CD14-positive monocyte (primary cell): Measurements from ENCODE around the gene FERD3L. TPM values are rescaled to one million over a fixed set of nuclear protein-coding genes. Genes with fewer than 3 reads are reported as not detected.

Source experiments
- DNase-seq, 3 donors: peaks; one replicate each; pipeline ENCODE4 v3.0.0-alpha.2; 2011 to 2022
- H2AFZ ChIP-seq: 2 replicates; pipeline ENCODE4 v1.6.0; 2012; ENCODE audit warnings: mild to moderate bottlenecking, low read depth, low read length, inconsistent platforms; ENCODE audit not compliant: insufficient read depth, poor library complexity, severe bottlenecking
- H3K27ac ChIP-seq, 2 donors: 1 replicate in 1 of 2; 2 replicates in 1 of 2; pipeline ENCODE4 v1.5.1; 2012 to 2013; ENCODE audit warnings: low read length in 2 of 2, control low read depth in 1 of 2, inconsistent platforms in 1 of 2, low read depth in 1 of 2, mild to moderate bottlenecking in 1 of 2
- H3K27me3 ChIP-seq, 2 donors: one replicate each; pipeline versions ENCODE4 v1.6.0 to v1.6.1; 2011 to 2013; ENCODE audit warnings: low read length in 2 of 2; ENCODE audit not compliant: control insufficient read depth in 2 of 2, insufficient read depth in 2 of 2
- H3K36me3 ChIP-seq, 2 donors: replicated peaks in 1 of 2; 1 replicate in 1 of 2; 2 replicates in 1 of 2; pipeline versions ENCODE4 v1.5.1 to v1.6.1; 2012 to 2013; ENCODE audit warnings: low read length in 2 of 2, control low read depth in 1 of 2, inconsistent platforms in 1 of 2, mild to moderate bottlenecking in 1 of 2; ENCODE audit not compliant: insufficient read depth in 2 of 2, control insufficient read depth in 1 of 2
- H3K4me1 ChIP-seq, 2 donors: 1 replicate in 1 of 2; 2 replicates in 1 of 2; pipeline versions ENCODE4 v1.5.1 to v1.6.1; 2012 to 2013; ENCODE audit warnings: low read length in 2 of 2, control low read depth in 1 of 2, inconsistent platforms in 1 of 2, mild to moderate bottlenecking in 1 of 2, moderate library complexity in 1 of 2; ENCODE audit not compliant: insufficient read depth in 2 of 2, control insufficient read depth in 1 of 2
- H3K4me2 ChIP-seq: replicated peaks from 2 replicates; pipeline ENCODE3; 2012; ENCODE audit warnings: low read length, moderate library complexity, mild to moderate bottlenecking; ENCODE audit not compliant: poor library complexity, severe bottlenecking; ENCODE audit errors: extremely low read depth
- H3K4me3 ChIP-seq, 3 experiments: fragments of 200-600 bp in 1 of 3; sonication (generic) in 1 of 3; replicated peaks in 1 of 3; 1 replicate in 2 of 3; 2 replicates in 1 of 3; pipeline ENCODE4 v1.5.1; 2011 to 2013; ENCODE audit warnings: low read length in 3 of 3, mild to moderate bottlenecking in 3 of 3, control low read depth in 2 of 3, low read depth in 2 of 3, inconsistent platforms in 1 of 3, moderate library complexity in 1 of 3
- H3K79me2 ChIP-seq: 2 replicates; pipeline ENCODE4 v1.6.0; 2012; ENCODE audit warnings: mild to moderate bottlenecking, control low read depth, inconsistent platforms, low read length, moderate library complexity; ENCODE audit not compliant: insufficient read depth
- H3K9ac ChIP-seq: 2 replicates; pipeline ENCODE4 v1.6.0; 2017; ENCODE audit warnings: low read length, mild to moderate bottlenecking; ENCODE audit not compliant: insufficient read depth, poor library complexity, severe bottlenecking
- H3K9me3 ChIP-seq, 2 donors: replicated peaks in 1 of 2; 1 replicate in 1 of 2; 2 replicates in 1 of 2; pipeline versions ENCODE4 v1.5.1 to v1.6.1; 2012 to 2013; ENCODE audit warnings: low read length in 2 of 2, control low read depth in 1 of 2; ENCODE audit not compliant: control insufficient read depth in 1 of 2, insufficient read depth in 1 of 2
- H4K20me1 ChIP-seq: 2 replicates; pipeline ENCODE4 v1.6.0; 2012; ENCODE audit warnings: mild to moderate bottlenecking, low read length, control low read depth, moderate library complexity; ENCODE audit not compliant: insufficient read depth
- H3K27ac Mint-ChIP-seq, 7 donors: one replicate each; pipeline ENCODE4 v1.8.0; 2020; ENCODE audit warnings: mild to moderate bottlenecking in 7 of 7, mixed read lengths in 7 of 7, moderate library complexity in 6 of 7, inconsistent platforms in 2 of 7
- H3K27me3 Mint-ChIP-seq, 3 donors: one replicate each; pipeline ENCODE4 v1.8.0; 2021 to 2022; ENCODE audit warnings: low read depth in 3 of 3, mild to moderate bottlenecking in 3 of 3, mixed read lengths in 3 of 3, moderate library complexity in 3 of 3, inconsistent platforms in 1 of 3
- H3K36me3 Mint-ChIP-seq, 2 donors: one replicate each; pipeline ENCODE4 v1.8.0; 2020; ENCODE audit warnings: mixed read lengths in 2 of 2, inconsistent platforms in 1 of 2, mild to moderate bottlenecking in 1 of 2
- H3K4me1 Mint-ChIP-seq: one replicate; pipeline ENCODE4 v1.8.0; 2020; ENCODE audit warnings: mild to moderate bottlenecking, mixed read lengths
- H3K4me3 Mint-ChIP-seq, 2 donors: one replicate each; pipeline ENCODE4 v1.8.0; 2020; ENCODE audit warnings: mild to moderate bottlenecking in 2 of 2, mixed read lengths in 2 of 2, moderate library complexity in 1 of 2
- H3K9me3 Mint-ChIP-seq, 7 donors: one replicate each; pipeline ENCODE4 v1.8.0; 2020 to 2022; ENCODE audit warnings: mixed read lengths in 7 of 7, mild to moderate bottlenecking in 6 of 7, moderate library complexity in 6 of 7, inconsistent platforms in 2 of 7
- CTCF ChIP-seq: fragments of 200-600 bp; IDR thresholded peaks from one replicate; pipeline ENCODE4 v1.8.0; 2022; ENCODE audit warnings: antibody characterized with exemption, mild to moderate bottlenecking
- WGBS: methylation state at CpG from one replicate; pipeline ENCODE4 v1.1.5; 2013; ENCODE audit warnings: missing lambda C conversion rate; ENCODE audit not compliant: insufficient coverage; 5-methylcytosine and 5-hydroxymethylcytosine counted together
- intact Hi-C, 2 donors: fragments of 100-400 bp; cut with micrococcal nuclease; formaldehyde crosslinking; loops; one replicate each; pipeline versions ENCODE4 v1.15.0 to v1.15.1; 2023
- polyA plus RNA-seq, 3 donors: library from polyadenylated mRNA; depleted of rRNA in 1 of 3; unstranded in 2 of 3; stranded (reverse) in 1 of 3; fragments of 300-500 nt in 2 of 3; fragments of >200 nt in 1 of 3; fragmentation: Illumina TruSeq in 2 of 3; gene quantifications; 1 replicate in 2 of 3; 2 replicates in 1 of 3; pipeline ENCODE4 v1.2.3, GENCODE V29; 2012 to 2021

Gene FERD3L
- polyA plus RNA-seq, 3 donors, result not detected

GRCh38 chr7:19101472-19101871, 43.7 kb downstream of the FERD3L start:
- Histone ChIP-seq H3K27ac (no peak overlapping the region), H2AFZ (no peak overlapping the region), H3K79me2 (no peaks in the 10 kb centered on the region), H3K9ac (no peak overlapping the region), H3K36me3 (no peaks in the 10 kb centered on the region), H3K9me3 (peaks cover 0 to 8% of the 10 kb centered on the region in 2 donors), H3K4me1 (peaks cover 4 to 5% of the 10 kb centered on the region in 2 donors), H3K4me3 (no peak overlapping the region), H4K20me1 (no peaks in the 10 kb centered on the region), H3K27me3 (peaks cover 64 to 92% of the 10 kb centered on the region in 2 donors), H3K4me2 (no peak overlapping the region)
- intact Hi-C loops, result no loop called here
- WGBS, result no CpG with 5 or more reads among the region's 1 CpG
- peaks cover 0 to 20% (median 13%) of the 10 kb centered on the region in 7 donors for H3K9me3 Mint-ChIP-seq
- no peak for TF ChIP-seq CTCF
- no peak overlapping the region for H3K27ac Mint-ChIP-seq
- H3K4me1 Mint-ChIP-seq, result peaks cover 9% of the 10 kb centered on the region
- no peak for DNase-seq
- peaks cover 0 to 2% of the 10 kb centered on the region in 2 donors for H3K36me3 Mint-ChIP-seq
- peaks cover 54 to 79% (median 70%) of the 10 kb centered on the region in 3 donors for H3K27me3 Mint-ChIP-seq
- H3K4me3 Mint-ChIP-seq, result peak overlapping the region in 1 of 2 donors; percentile 20

GRCh38 chr7:19099924-19100323, 45.3 kb downstream of the FERD3L start:
- Histone ChIP-seq H3K79me2 (no peaks in the 10 kb centered on the region), H3K36me3 (no peaks in the 10 kb centered on the region), H2AFZ (no peak overlapping the region), H3K27me3 (peaks cover 55 to 83% of the 10 kb centered on the region in 2 donors), H3K4me1 (no peaks in the 10 kb centered on the region), H3K9me3 (no peaks in the 10 kb centered on the region), H3K27ac (no peak overlapping the region), H3K4me2 (no peak overlapping the region), H4K20me1 (no peaks in the 10 kb centered on the region), H3K4me3 (no peak overlapping the region), H3K9ac (no peak overlapping the region)
- no CpG with 5 or more reads among the region's 2 CpGs for WGBS
- intact Hi-C loops, result no loop called here
- H3K9me3 Mint-ChIP-seq, result peaks cover 0 to 5% (median 4%) of the 10 kb centered on the region in 7 donors
- no peak for TF ChIP-seq CTCF
- H3K4me3 Mint-ChIP-seq, result no peak overlapping the region
- DNase-seq, result no peak
- no peak overlapping the region for H3K27ac Mint-ChIP-seq
- no peaks in the 10 kb centered on the region for H3K36me3 Mint-ChIP-seq
- H3K27me3 Mint-ChIP-seq, result peaks cover 39 to 65% (median 54%) of the 10 kb centered on the region in 3 donors
- H3K4me1 Mint-ChIP-seq, result no peaks in the 10 kb centered on the region
